Upper lobe of left lung (tissue), 6 donors: Measurements from ENCODE around the gene KCNMA1. TPM values are rescaled to one million over a fixed set of nuclear protein-coding genes. Genes with fewer than 3 reads are reported as not detected.

Experiments
- ATAC-seq, 2 donors: fragments of 200-7000 bp; cut with Tn5 transposase; one replicate each; pipeline ENCODE4 v1.9.1; 2022; ENCODE audit warnings: mild to moderate bottlenecking in 2 of 2, moderate library complexity in 2 of 2; ENCODE audit not compliant: low FRiP score in 2 of 2
- DNase-seq, 2 donors: peaks; one replicate each; pipeline ENCODE4 v3.0.0-alpha.2; 2019 to 2020
- H3K27ac ChIP-seq, 4 donors: fragments of 200-600 bp; sonication (generic); one replicate each; pipeline ENCODE4 v1.5.1; 2016 to 2019
- H3K27me3 ChIP-seq, 4 donors: fragments of 200-600 bp; sonication (generic); one replicate each; pipeline ENCODE4 v1.5.1; 2017 to 2019
- H3K36me3 ChIP-seq, 4 donors: fragments of 200-600 bp; sonication (generic); one replicate each; pipeline ENCODE4 v1.5.1; 2016 to 2019
- H3K4me1 ChIP-seq, 4 donors: fragments of 200-600 bp; sonication (generic); one replicate each; pipeline ENCODE4 v1.5.1; 2018 to 2019
- H3K4me3 ChIP-seq, 4 donors: fragments of 200-600 bp; sonication (generic); one replicate each; pipeline ENCODE4 v1.5.1; 2017 to 2019; ENCODE audit warnings: mild to moderate bottlenecking in 2 of 4, moderate library complexity in 1 of 4
- H3K9me3 ChIP-seq, 4 donors: fragments of 200-600 bp; sonication (generic); one replicate each; pipeline ENCODE4 v1.5.1; 2018 to 2019
- EP300 ChIP-seq, 4 donors: sonication (generic); formaldehyde crosslinking; IDR thresholded peaks; one replicate each; pipeline ENCODE4 v1.5.1; 2017; ENCODE audit warnings: antibody characterized with exemption in 4 of 4, control low read depth in 2 of 4
- POLR2A ChIP-seq, 4 donors: fragments of 450-650 bp; IDR thresholded peaks; one replicate each; pipeline ENCODE4 v1.5.1; 2016 to 2017; ENCODE audit warnings: antibody characterized with exemption in 4 of 4, mild to moderate bottlenecking in 2 of 4
- POLR2AphosphoS5 ChIP-seq, 2 donors: sonication (generic); formaldehyde crosslinking; IDR thresholded peaks; one replicate each; pipeline ENCODE4 v1.5.1; 2017; ENCODE audit warnings: antibody characterized with exemption in 2 of 2
- WGBS, 2 donors: methylation state at CpG; one replicate each; pipeline ENCODE4 v1.1.5; 2017 to 2018; 5-methylcytosine and 5-hydroxymethylcytosine counted together
- total RNA-seq, 6 donors: library from RNA; depleted of rRNA in 4 of 6; stranded (reverse); fragments of >200 nt in 4 of 6; gene quantifications; one replicate each; pipeline versions ENCODE4 v1.1.0 to v1.2.1, GENCODE V29; 2016 to 2021
- TF ChIP-seq, protein P1 (sequence below), 6 experiments: fragments of 450-650 bp in 4 of 6; fragments of 200-600 bp in 2 of 6; sonication (generic) in 2 of 6; IDR thresholded peaks; one replicate each; pipeline ENCODE4 v1.5.1; 2016 to 2019; ENCODE audit warnings: antibody characterized with exemption in 6 of 6
- donor health status: DM: no; HTN: no; CAD: no; lungs with moderate emphysema.
- donor health status: DM: no; HTN: yes; CAD: no; lungs with severe emphysema.

The KCNMA1 gene
- total RNA-seq, 6 donors from 2014 or later = 5.8 to 107 (median 22.0) TPM

DNA sequence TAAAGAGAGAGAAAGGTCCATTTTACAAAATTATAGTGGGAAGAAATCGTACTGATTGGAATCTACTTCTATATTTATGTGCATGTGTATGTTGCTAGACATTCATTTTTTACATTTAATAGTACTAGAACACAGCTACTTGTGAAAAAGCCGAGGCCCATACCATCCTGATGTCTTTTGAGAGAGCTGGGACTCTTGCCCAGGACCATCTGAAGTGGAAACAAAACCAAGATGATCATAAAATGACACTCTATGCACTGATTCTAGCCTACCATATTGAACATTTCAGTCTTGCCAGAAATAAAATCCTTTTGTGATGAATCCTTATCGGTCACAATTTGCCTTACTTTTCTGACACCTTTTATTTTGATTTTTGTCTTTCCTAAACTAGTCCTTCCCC, 640.0 kb downstream of the KCNMA1 start:
- Histone ChIP-seq H3K9me3 (no peaks in the 10 kb centered on the region), H3K27me3 (no peaks in the 10 kb centered on the region), H3K4me3 (no peak overlapping the region), H3K4me1 (peaks cover 0 to 4% (median 1%) of the 10 kb centered on the region in 4 donors), H3K27ac (no peak overlapping the region), H3K36me3 (no peaks in the 10 kb centered on the region)
- DNase-seq (no peak), ATAC-seq (no peak)
- WGBS, 2 donors = 86 to 90% methylated on average over 3 of the region's 3 CpGs
- no peak for TF ChIP-seq POLR2AphosphoS5 (IDR thresholded peaks at IDR 0.05)
- TF ChIP-seq, protein P1, sequence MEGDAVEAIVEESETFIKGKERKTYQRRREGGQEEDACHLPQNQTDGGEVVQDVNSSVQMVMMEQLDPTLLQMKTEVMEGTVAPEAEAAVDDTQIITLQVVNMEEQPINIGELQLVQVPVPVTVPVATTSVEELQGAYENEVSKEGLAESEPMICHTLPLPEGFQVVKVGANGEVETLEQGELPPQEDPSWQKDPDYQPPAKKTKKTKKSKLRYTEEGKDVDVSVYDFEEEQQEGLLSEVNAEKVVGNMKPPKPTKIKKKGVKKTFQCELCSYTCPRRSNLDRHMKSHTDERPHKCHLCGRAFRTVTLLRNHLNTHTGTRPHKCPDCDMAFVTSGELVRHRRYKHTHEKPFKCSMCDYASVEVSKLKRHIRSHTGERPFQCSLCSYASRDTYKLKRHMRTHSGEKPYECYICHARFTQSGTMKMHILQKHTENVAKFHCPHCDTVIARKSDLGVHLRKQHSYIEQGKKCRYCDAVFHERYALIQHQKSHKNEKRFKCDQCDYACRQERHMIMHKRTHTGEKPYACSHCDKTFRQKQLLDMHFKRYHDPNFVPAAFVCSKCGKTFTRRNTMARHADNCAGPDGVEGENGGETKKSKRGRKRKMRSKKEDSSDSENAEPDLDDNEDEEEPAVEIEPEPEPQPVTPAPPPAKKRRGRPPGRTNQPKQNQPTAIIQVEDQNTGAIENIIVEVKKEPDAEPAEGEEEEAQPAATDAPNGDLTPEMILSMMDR (IDR thresholded peaks at IDR 0.05) = no peak
- no peak for TF ChIP-seq POLR2A (IDR thresholded peaks at IDR 0.05)
- TF ChIP-seq EP300 (IDR thresholded peaks at IDR 0.05) = no peak

GRCh38 chr10:76995023-76995422, 642.6 kb downstream of the KCNMA1 start:
- DNase-seq (no peak), ATAC-seq (no peak)
- Histone ChIP-seq H3K36me3 (no peaks in the 10 kb centered on the region), H3K4me1 (peaks cover 0 to 9% (median 6%) of the 10 kb centered on the region in 4 donors), H3K4me3 (no peak overlapping the region), H3K27me3 (no peaks in the 10 kb centered on the region), H3K27ac (no peak overlapping the region), H3K9me3 (no peaks in the 10 kb centered on the region)
- TF ChIP-seq, protein P1 (IDR thresholded peaks at IDR 0.05) = no peak
- TF ChIP-seq POLR2A (IDR thresholded peaks at IDR 0.05) (no peak), POLR2AphosphoS5 (IDR thresholded peaks at IDR 0.05) (no peak), EP300 (IDR thresholded peaks at IDR 0.05) (no peak)
- 95% methylated on average over 11 of the region's 11 CpGs for WGBS, 2 donors

GRCh38 chr10:76993213-76993612, 644.4 kb downstream of the KCNMA1 start:
- DNase-seq = no peak
- Histone ChIP-seq H3K4me3 (no peak overlapping the region), H3K4me1 (peaks cover 0 to 9% (median 6%) of the 10 kb centered on the region in 4 donors), H3K9me3 (no peaks in the 10 kb centered on the region), H3K27ac (no peak overlapping the region), H3K36me3 (no peaks in the 10 kb centered on the region), H3K27me3 (no peaks in the 10 kb centered on the region)
- WGBS, 2 donors = 79 to 84% methylated on average over 2 of the region's 2 CpGs
- no peak for ATAC-seq
- TF ChIP-seq EP300 (IDR thresholded peaks at IDR 0.05) = no peak
- no peak for TF ChIP-seq POLR2A (IDR thresholded peaks at IDR 0.05)
- TF ChIP-seq, protein P1 (IDR thresholded peaks at IDR 0.05) = no peak
- no peak for TF ChIP-seq POLR2AphosphoS5 (IDR thresholded peaks at IDR 0.05)

GRCh38 chr10:76992467-76992866, 645.1 kb downstream of the KCNMA1 start:
- Histone ChIP-seq H3K36me3 (no peaks in the 10 kb centered on the region), H3K27me3 (no peaks in the 10 kb centered on the region), H3K4me1 (peaks cover 0 to 9% (median 6%) of the 10 kb centered on the region in 4 donors), H3K4me3 (no peak overlapping the region), H3K9me3 (no peaks in the 10 kb centered on the region), H3K27ac (no peak overlapping the region)
- 57 to 84% methylated on average over 3 of the region's 3 CpGs for WGBS, 2 donors
- TF ChIP-seq POLR2AphosphoS5 (IDR thresholded peaks at IDR 0.05) (no peak), POLR2A (IDR thresholded peaks at IDR 0.05) (no peak), EP300 (IDR thresholded peaks at IDR 0.05) (no peak)
- TF ChIP-seq, protein P1 (IDR thresholded peaks at IDR 0.05) = no peak
- DNase-seq (no peak), ATAC-seq (no peak)

DNA sequence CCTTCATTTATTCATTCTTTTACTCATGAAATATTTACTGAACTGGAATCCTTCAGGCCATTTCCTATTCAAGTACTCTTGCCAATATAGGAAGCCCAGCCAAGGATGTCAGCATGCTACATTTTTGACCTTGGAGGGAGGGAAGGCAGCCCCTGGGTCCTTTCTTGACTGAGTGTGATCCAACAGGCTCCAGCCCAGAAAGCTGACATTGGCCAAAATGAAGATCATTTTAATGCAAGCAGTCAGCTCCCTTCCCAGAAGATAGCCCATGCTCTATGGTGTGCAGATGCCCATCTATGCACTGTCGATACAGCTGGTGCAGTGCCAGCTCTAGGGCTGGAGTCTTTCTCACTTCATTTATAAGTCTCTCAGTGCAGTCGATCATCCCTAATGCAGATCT, 646.0 kb downstream of the KCNMA1 start:
- Histone ChIP-seq H3K4me1 (peaks cover 0 to 9% (median 6%) of the 10 kb centered on the region in 4 donors), H3K4me3 (no peak overlapping the region), H3K9me3 (no peaks in the 10 kb centered on the region), H3K27ac (no peak overlapping the region), H3K36me3 (no peaks in the 10 kb centered on the region), H3K27me3 (no peaks in the 10 kb centered on the region)
- 50 to 57% methylated on average over 1 to 2 of the region's 2 CpGs for WGBS, 2 donors
- TF ChIP-seq, protein P1 (IDR thresholded peaks at IDR 0.05) = no peak
- TF ChIP-seq EP300 (IDR thresholded peaks at IDR 0.05) (no peak), POLR2AphosphoS5 (IDR thresholded peaks at IDR 0.05) (no peak)
- DNase-seq = no peak
- peak in 1 of 2 donors; percentile 49 for ATAC-seq
